Adrenal gland (tissue), 12 donors: ENCODE results near the gene CCNK. TPM values are rescaled to one million over a fixed set of nuclear protein-coding genes. Genes with fewer than 3 reads are reported as not detected.

Experiments
- DNase-seq, 7 donors: peaks; one replicate each; pipeline ENCODE4 v3.0.0-alpha.2; 2019 to 2020
- H3K27ac ChIP-seq, 5 donors: fragments of 200-600 bp; sonication (generic) in 4 of 5; 1 replicate in 3 of 5; 2 replicates in 2 of 5; pipeline versions ENCODE4 v1.5.1 to v1.8.0; 2016 to 2020; ENCODE audit warnings: mild to moderate bottlenecking in 1 of 5
- H3K27me3 ChIP-seq: fragments of 200-600 bp; 2 replicates; pipeline ENCODE4 v1.8.0; 2021
- H3K36me3 ChIP-seq, 2 donors: fragments of 200-600 bp; replicated peaks in 1 of 2; 1 replicate in 1 of 2; 2 replicates in 1 of 2; pipeline versions ENCODE4 v1.5.1 to v1.8.0; 2018 to 2022
- H3K4me1 ChIP-seq, 2 donors: fragments of 200-600 bp; replicated peaks in 1 of 2; 1 replicate in 1 of 2; 2 replicates in 1 of 2; pipeline versions ENCODE4 v1.5.1 to v1.8.0; 2018 to 2021
- H3K4me3 ChIP-seq, 4 donors: fragments of 200-600 bp; sonication (generic) in 3 of 4; one replicate each; pipeline ENCODE4 v1.5.1; 2016 to 2018
- H3K9me3 ChIP-seq, 3 donors: fragments of 200-600 bp; sonication (generic) in 1 of 3; replicated peaks in 1 of 3; 1 replicate in 2 of 3; 2 replicates in 1 of 3; pipeline versions ENCODE4 v1.5.1 to v1.8.0; 2016 to 2021
- POLR2A ChIP-seq, 2 donors: fragments of 450-650 bp; IDR thresholded peaks; one replicate each; pipeline ENCODE4 v1.6.1; 2017; ENCODE audit warnings: antibody characterized with exemption in 2 of 2, mild to moderate bottlenecking in 2 of 2, moderate library complexity in 1 of 2
- whole genome bisulfite sequencing, 4 donors: extraction: QIAGEN DNeasy Blood & Tissue Kit in 2 of 4; methylation state at CpG; one replicate each; pipeline versions ENCODE4 v1.1.5 to v1.1.7; 2013 to 2017; 5-methylcytosine and 5-hydroxymethylcytosine counted together
- intact Hi-C, 2 donors: fragments of 100-400 bp; cut with DNase I; formaldehyde crosslinking; loops; one replicate each; pipeline versions ENCODE4 v1.14.1 to v1.15.0; 2022 to 2023
- polyA plus RNA-seq, 3 donors: library from polyadenylated mRNA; stranded (reverse); fragments of 200-250 nt in 2 of 3; fragments of 350-450 nt in 1 of 3; fragmentation: Illumina TruSeq in 1 of 3; extraction: RNeasy Lipid Tissue Mini Kit (QIAGEN cat#74804) in 1 of 3; gene quantifications; one replicate each; pipeline ENCODE4 v1.2.3, GENCODE V29; 2013 to 2014
- total RNA-seq, 9 donors: library from RNA; depleted of rRNA in 4 of 9; stranded (reverse); fragments of >200 nt in 4 of 9; fragments of 120-200 nt in 1 of 9; fragmentation: NEBNext Ultra II Directional in 1 of 9; extraction: Animal tissue kit (Norgen Biotek cat#: 25700) in 1 of 9; gene quantifications; one replicate each; pipeline versions ENCODE4 v1.1.0 to v1.2.4, GENCODE V29; 2013 to 2023
- TF ChIP-seq, protein P1 (sequence below), 6 experiments: fragments of 450-650 bp in 4 of 6; fragments of 200-600 bp in 2 of 6; sonication (generic) in 1 of 6; IDR thresholded peaks; 1 replicate in 5 of 6; 2 replicates in 1 of 6; pipeline versions ENCODE4 v1.5.1 to v1.8.0; 2016 to 2021; ENCODE audit warnings: antibody characterized with exemption in 6 of 6, mild to moderate bottlenecking in 2 of 6, moderate library complexity in 1 of 6
- donor health status: healthy with polysubstance abuse.
- donor health status: Bipolar disorder and iron deficiency.
- donor health status: DM: yes; HTN: yes; CAD: no.
- donor health status: DM: no; HTN: no; CAD: no.
- donor health status: DM: no; HTN: no; CAD: no.
- donor health status: DM: yes; HTN: yes; CAD: no.

CCNK gene
- total and polyA plus RNA-seq, 12 donors = 9.9 to 44.3 (median 20.2) TPM

DNA sequence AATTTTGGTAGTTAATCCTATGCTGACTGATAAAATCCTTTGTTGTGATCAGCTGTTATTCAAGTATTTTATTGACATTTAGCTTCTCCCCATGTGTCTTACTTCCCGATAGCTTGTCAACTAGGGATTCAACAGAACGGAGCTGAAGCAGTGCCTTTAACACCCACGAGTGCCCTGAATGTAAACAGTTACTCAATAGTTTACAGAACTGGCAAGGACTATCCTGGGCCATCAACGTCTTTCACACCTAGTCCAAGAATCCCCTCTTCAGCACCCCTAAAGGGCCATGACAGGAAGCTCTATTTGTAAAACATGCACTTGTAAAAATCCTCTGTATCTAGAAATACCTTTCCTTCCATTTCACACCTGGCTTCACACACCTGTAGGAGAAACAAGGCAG is 45.9 kb upstream of the CCNK start:
- TF ChIP-seq POLR2A (IDR thresholded peaks at IDR 0.05) = no peak
- TF ChIP-seq, protein P1, sequence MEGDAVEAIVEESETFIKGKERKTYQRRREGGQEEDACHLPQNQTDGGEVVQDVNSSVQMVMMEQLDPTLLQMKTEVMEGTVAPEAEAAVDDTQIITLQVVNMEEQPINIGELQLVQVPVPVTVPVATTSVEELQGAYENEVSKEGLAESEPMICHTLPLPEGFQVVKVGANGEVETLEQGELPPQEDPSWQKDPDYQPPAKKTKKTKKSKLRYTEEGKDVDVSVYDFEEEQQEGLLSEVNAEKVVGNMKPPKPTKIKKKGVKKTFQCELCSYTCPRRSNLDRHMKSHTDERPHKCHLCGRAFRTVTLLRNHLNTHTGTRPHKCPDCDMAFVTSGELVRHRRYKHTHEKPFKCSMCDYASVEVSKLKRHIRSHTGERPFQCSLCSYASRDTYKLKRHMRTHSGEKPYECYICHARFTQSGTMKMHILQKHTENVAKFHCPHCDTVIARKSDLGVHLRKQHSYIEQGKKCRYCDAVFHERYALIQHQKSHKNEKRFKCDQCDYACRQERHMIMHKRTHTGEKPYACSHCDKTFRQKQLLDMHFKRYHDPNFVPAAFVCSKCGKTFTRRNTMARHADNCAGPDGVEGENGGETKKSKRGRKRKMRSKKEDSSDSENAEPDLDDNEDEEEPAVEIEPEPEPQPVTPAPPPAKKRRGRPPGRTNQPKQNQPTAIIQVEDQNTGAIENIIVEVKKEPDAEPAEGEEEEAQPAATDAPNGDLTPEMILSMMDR (IDR thresholded peaks at IDR 0.05) = no peak
- Histone ChIP-seq H3K4me3 (no peak overlapping the region), H3K4me1 (peaks cover 4% of the 10 kb centered on the region in 2 donors), H3K36me3 (peaks cover 0 to 13% of the 10 kb centered on the region in 2 donors), H3K9me3 (no peaks in the 10 kb centered on the region), H3K27me3 (no peaks in the 10 kb centered on the region), H3K27ac (no peak overlapping the region)
- intact Hi-C loops = no loop called here
- DNase-seq = no peak
- WGBS, 4 donors = 87 to 91% (median 88%) methylated on average over 4 of the region's 4 CpGs

DNA sequence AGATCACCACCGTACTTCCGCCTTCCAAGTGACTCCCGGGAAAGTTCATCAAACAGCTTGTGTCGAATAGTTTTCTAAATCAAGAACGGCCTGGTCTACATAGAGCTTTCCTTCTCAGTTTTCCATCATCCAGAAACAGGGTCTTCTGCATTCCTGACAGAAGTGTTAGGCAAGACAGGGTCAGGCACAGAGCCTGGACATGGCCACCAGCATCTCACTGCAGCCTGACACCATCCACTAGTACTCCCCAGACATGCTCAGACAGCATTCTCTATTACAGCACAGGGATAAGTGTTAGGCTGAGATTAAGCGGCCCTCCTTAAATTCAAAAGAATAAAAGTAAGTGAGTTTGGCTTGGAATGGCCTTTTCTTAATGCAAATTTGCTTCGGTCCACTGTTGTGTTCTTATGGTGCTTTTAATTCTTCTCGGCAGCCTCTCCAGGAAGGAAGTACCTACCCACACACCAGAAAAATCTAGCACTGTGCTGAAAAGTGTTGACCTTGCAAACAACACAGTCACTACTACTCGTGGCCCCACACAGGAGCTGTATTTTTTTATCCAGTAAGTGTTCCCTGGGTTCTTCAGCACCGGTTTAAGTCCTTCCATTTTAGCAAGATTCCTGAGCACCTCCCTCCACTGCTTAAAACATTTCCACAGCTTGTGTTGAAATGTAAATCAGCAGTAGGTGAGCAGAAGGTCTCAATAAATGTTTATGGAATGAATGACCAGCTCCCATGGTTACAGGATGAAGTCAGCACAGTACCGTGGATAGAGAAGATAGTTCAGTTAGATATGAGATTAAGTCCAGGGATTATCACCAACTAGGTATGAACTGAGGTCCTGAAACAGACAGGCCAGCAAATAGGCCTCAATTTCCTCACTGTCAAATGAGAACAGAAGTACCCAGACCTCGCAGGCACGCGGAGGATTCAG is 44.7 kb upstream of the CCNK start:
- H3K36me3 ChIP-seq = peaks cover 0 to 13% of the 10 kb centered on the region in 2 donors
- no peak for TF ChIP-seq POLR2A (IDR thresholded peaks at IDR 0.05)
- TF ChIP-seq, protein P1 (IDR thresholded peaks at IDR 0.05) = no peak

DNA sequence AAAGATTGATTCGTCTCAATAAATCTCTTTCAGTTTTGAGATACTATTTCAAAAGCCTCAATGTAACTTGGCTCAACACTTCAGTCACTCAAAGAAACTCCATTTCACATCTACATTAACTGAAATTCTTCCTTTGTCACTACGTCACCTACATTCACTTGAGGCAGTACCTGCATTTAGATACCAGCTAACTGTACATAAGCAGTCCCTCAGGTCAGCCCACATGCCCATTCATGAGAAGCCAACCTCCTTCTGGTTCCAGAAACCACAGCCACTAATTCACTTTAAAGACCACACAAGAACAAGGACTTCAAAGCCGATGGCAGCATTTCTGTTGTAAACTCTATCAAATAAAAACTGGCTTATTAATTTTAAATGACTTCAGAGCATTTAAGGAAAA is 43.5 kb upstream of the CCNK start:
- TF ChIP-seq POLR2A (IDR thresholded peaks at IDR 0.05) = no peak
- TF ChIP-seq, protein P1 (IDR thresholded peaks at IDR 0.05) = no peak
- no peaks in the 10 kb centered on the region for H3K4me1 ChIP-seq
- H3K27ac ChIP-seq = no peak overlapping the region
- 64 to 94% (median 80%) methylated on average over 3 of the region's 3 CpGs for WGBS, 4 donors
- H3K9me3 ChIP-seq = no peaks in the 10 kb centered on the region
- intact Hi-C loops = no loop called here
- no peak overlapping the region for H3K4me3 ChIP-seq
- no peak for DNase-seq
- no peaks in the 10 kb centered on the region for H3K27me3 ChIP-seq
- peaks cover 0 to 13% of the 10 kb centered on the region in 2 donors for H3K36me3 ChIP-seq

More for the DNA sequence above, 44.7 kb upstream of the CCNK start:
- intact Hi-C loops = no loop called here
- no peak overlapping the region for H3K4me3 ChIP-seq
- H3K9me3 ChIP-seq = no peaks in the 10 kb centered on the region
- no peaks in the 10 kb centered on the region for H3K27me3 ChIP-seq
- WGBS, 4 donors = 83 to 84% (median 83%) methylated on average over 14 of the region's 14 CpGs
- peak overlapping the region in 1 of 5 donors; percentile 11 for H3K27ac ChIP-seq
- no peak for DNase-seq
- peaks cover 4% of the 10 kb centered on the region in 2 donors for H3K4me1 ChIP-seq

DNA sequence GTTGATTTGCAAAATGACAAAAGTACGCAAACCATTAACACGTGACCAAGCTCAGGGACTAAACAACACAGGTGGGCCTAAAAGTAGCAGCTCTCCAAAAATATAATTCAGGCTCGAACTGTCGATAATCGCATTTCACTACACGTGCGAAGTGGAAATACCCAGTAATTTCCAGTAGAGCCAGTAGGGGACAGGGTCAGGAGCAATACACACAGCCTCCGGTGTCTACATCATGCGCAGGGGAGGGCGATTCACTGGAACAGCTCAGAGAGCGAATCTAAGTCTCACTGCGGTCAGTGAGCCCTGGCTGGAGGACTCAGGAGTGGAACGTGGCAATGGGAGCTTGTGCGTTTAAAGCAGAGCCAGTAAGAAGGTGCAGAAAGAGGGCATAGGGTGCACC is 40.9 kb upstream of the CCNK start:
- WGBS, 4 donors = 89 to 96% (median 94%) methylated on average over 14 of the region's 14 CpGs
- Histone ChIP-seq H3K4me1 (no peaks in the 10 kb centered on the region), H3K36me3 (peaks cover 0 to 13% of the 10 kb centered on the region in 2 donors), H3K9me3 (no peaks in the 10 kb centered on the region), H3K27ac (no peak overlapping the region), H3K4me3 (no peak overlapping the region), H3K27me3 (no peaks in the 10 kb centered on the region)
- DNase-seq = no peak
- no peak for TF ChIP-seq POLR2A (IDR thresholded peaks at IDR 0.05)
- TF ChIP-seq, protein P1 (IDR thresholded peaks at IDR 0.05) = no peak
- intact Hi-C loops = no loop called here
